Nephron progenitor cell (in vitro differentiated cells): ENCODE data around the gene STMN3.
"Not testable (repeated sequence)": the region's sequence is repeated elsewhere in the genome, so short reads cannot be mapped to it uniquely, and the experiment has no call there.

Experiments
- DNase-seq: peaks from one replicate; pipeline ENCODE4 v3.0.0; 2021
- H3K27ac Mint-ChIP-seq: 2 replicates; pipeline ENCODE4 v1.8.0; 2021; ENCODE audit warnings: mild to moderate bottlenecking, moderate library complexity, mixed read lengths
- H3K27me3 Mint-ChIP-seq: 2 replicates; pipeline ENCODE4 v1.8.0; 2021; ENCODE audit warnings: mild to moderate bottlenecking, low read depth, mixed read lengths; ENCODE audit not compliant: poor library complexity
- H3K36me3 Mint-ChIP-seq: 2 replicates; pipeline ENCODE4 v1.8.0; 2021; ENCODE audit warnings: low read depth, mixed read lengths
- H3K4me1 Mint-ChIP-seq: 2 replicates; pipeline ENCODE4 v1.8.0; 2021; ENCODE audit warnings: mixed read lengths
- H3K4me3 Mint-ChIP-seq: 2 replicates; pipeline ENCODE4 v1.8.0; 2021; ENCODE audit warnings: mild to moderate bottlenecking, moderate library complexity, mixed read lengths
- H3K9me3 Mint-ChIP-seq: 2 replicates; pipeline ENCODE4 v1.8.0; 2021; ENCODE audit warnings: mild to moderate bottlenecking, moderate library complexity, mixed read lengths
- TF ChIP-seq, protein P1 (sequence below): fragments of 200-600 bp; sonication (generic); IDR thresholded peaks from 2 replicates; pipeline ENCODE4 v1.5.0; 2021; ENCODE audit warnings: antibody characterized with exemption

The STMN3 gene

DNA sequence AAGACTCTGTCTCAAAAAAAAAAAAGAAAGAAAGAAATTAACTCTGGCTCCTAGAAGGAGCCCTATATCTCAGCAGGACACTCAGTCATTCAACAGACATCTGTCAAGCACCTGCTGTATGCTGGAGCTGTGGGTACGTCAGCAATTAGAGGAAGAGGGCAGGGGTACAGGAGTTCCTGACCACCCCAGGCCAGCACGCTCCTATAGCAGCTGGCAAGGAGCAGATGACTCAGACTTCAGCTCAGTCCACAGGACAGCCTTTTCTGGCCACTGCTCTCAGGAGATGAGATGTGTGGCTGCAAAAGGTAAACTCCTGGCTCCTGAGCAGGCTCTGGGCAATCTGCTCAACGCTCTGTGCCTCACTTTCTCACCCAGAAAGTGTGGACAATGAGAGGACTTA is 3.2 kb upstream of the STMN3 start:
- DNase-seq, result no peak
- Mint-ChIP-seq H3K4me3 (peak overlapping the region; percentile 65), H3K27me3 (peaks cover 10% of the 10 kb centered on the region), H3K36me3 (peaks cover 7% of the 10 kb centered on the region), H3K4me1 (peaks cover 43% of the 10 kb centered on the region), H3K9me3 (no peaks in the 10 kb centered on the region), H3K27ac (no peak overlapping the region)
- TF ChIP-seq, protein P1, sequence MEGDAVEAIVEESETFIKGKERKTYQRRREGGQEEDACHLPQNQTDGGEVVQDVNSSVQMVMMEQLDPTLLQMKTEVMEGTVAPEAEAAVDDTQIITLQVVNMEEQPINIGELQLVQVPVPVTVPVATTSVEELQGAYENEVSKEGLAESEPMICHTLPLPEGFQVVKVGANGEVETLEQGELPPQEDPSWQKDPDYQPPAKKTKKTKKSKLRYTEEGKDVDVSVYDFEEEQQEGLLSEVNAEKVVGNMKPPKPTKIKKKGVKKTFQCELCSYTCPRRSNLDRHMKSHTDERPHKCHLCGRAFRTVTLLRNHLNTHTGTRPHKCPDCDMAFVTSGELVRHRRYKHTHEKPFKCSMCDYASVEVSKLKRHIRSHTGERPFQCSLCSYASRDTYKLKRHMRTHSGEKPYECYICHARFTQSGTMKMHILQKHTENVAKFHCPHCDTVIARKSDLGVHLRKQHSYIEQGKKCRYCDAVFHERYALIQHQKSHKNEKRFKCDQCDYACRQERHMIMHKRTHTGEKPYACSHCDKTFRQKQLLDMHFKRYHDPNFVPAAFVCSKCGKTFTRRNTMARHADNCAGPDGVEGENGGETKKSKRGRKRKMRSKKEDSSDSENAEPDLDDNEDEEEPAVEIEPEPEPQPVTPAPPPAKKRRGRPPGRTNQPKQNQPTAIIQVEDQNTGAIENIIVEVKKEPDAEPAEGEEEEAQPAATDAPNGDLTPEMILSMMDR, result no peak

DNA sequence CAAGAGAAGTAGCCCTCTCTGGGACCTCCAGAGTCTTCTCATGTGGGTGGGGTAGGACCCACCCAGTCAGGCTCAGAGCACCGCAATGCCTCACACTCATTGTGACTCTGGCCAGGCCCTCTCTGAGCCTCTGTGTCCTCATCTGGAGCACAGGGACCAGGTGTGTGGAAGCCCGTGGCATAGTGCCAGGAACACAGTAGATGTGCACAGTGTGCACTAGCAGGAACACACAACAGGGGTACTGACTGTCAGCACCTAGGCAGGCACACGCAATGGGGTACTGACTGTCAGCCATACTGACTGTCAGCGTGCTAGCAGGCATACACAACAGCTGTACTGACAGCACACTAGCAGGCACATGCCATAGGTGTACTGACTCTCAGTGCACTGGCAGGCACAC is 2.0 kb upstream of the STMN3 start:
- H3K27ac Mint-ChIP-seq, result no peak overlapping the region
- TF ChIP-seq, protein P1, result no peak
- peaks cover 7% of the 10 kb centered on the region for H3K36me3 Mint-ChIP-seq
- no peaks in the 10 kb centered on the region for H3K9me3 Mint-ChIP-seq
- no peak overlapping the region for H3K4me3 Mint-ChIP-seq
- H3K27me3 Mint-ChIP-seq, result peaks cover 19% of the 10 kb centered on the region
- DNase-seq, result no peak
- H3K4me1 Mint-ChIP-seq, result peaks cover 44% of the 10 kb centered on the region

DNA sequence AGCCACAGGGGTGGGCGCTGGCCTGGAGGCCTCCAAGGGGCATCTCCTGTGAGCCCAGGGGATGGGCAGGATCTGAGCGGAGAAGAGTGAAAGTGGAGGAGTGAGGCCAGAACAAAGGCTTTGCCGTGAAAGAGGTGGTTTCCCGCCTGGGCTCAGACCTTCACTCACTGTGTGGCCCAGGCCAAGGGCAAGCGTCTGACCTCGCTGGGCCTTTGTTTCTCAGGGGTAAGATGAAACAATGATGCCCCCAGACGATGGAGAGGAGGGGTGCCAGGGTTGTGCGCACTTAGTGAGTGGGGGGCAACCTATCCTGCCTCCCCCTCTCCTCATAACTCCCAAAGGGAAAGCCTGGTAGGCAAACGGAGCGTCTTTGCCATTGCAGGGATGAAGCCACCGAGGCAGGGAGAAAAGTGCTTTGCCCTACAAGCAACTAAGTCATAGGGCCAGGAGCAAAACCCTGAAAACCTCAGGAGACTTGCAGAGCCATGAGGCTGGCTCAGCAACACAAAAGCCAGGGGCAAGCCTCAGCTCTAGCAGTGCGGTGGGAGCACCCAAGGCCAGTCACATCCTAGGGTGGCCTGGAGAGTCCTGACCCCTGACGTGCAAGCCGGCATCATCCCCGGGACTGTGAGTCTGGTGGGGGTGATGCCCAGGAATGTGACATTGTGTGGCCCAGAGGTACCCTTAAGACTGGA is 897 bp upstream of the STMN3 start:
- Mint-ChIP-seq H3K9me3 (no peaks in the 10 kb centered on the region), H3K4me3 (peak overlapping the region; percentile 70)

DNA sequence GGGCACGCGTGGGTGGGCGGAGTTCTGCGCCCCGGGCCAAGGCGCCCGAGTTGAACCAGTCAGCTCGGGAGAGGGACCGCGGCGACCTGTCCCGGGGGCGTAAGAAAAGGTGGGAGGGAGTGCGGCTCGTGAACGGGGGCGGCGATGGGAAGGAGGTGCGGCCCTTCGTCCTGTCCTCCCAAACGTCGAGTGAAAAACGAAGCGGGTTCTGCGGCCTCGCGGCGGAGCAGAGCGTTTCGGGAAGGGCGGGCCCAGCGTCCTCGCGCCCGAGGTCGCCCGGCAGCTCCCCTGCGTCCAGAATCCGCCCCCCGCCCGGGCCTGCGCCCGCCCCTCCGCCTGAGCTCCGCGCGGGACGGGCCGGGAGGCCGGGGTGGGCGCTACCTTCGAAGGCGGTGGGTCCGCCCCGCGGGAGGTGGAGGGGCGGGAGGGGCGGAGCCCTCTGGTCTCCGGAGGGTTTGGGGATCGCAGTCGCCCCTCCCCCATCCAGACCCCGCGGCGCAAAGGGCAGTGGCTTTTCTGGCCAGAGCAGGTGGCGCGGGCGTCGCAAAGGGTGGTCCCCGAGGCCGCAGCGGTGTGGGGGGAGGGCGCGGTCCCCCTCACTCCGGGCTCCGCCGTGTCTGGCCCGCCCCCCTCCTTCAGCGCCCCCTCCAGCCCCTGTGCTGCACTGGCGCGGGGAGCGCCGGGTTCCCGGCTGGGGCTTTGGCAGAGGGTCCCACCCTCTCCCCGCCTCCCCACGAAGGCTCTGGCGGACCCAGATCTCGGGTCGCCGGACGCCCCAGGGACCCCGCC is 838 bp downstream of the STMN3 start:
- H3K27ac Mint-ChIP-seq, result no peak overlapping the region
- peak overlapping the region; percentile 83 for H3K4me3 Mint-ChIP-seq
- H3K27me3 Mint-ChIP-seq, result peaks cover 30% of the 10 kb centered on the region
- TF ChIP-seq, protein P1, result no peak
- DNase-seq, result peak; percentile 73
- H3K4me1 Mint-ChIP-seq, result peaks cover 23% of the 10 kb centered on the region
- H3K9me3 Mint-ChIP-seq, result no peaks in the 10 kb centered on the region
- no peaks in the 10 kb centered on the region for H3K36me3 Mint-ChIP-seq

More for the DNA sequence above, 897 bp upstream of the STMN3 start:
- DNase-seq, result no peak
- Mint-ChIP-seq H3K36me3 (no peaks in the 10 kb centered on the region), H3K27me3 (peaks cover 21% of the 10 kb centered on the region), H3K4me1 (peaks cover 35% of the 10 kb centered on the region), H3K27ac (no peak overlapping the region)
- TF ChIP-seq, protein P1, result no peak

DNA sequence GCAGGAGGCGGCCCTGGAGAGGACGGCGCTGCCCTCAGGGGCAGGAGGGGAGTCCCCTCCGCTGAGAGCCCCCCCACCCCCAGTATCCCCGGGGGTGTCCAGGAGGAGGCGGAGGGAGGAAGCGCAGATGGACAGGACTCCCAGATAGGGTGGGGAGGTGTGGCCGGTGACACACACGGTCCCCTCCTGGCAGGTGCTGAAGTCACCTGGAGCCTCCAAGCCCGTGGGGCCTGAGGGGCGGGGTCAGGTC is 1.4 kb downstream of the STMN3 start:
- no peaks in the 10 kb centered on the region for H3K36me3 Mint-ChIP-seq
- no peak for DNase-seq
- H3K4me3 Mint-ChIP-seq, result peak overlapping the region; percentile 83
- no peaks in the 10 kb centered on the region for H3K9me3 Mint-ChIP-seq
- TF ChIP-seq, protein P1, result no peak
- peaks cover 33% of the 10 kb centered on the region for H3K27me3 Mint-ChIP-seq
- H3K27ac Mint-ChIP-seq, result no peak overlapping the region
- peaks cover 18% of the 10 kb centered on the region for H3K4me1 Mint-ChIP-seq

DNA sequence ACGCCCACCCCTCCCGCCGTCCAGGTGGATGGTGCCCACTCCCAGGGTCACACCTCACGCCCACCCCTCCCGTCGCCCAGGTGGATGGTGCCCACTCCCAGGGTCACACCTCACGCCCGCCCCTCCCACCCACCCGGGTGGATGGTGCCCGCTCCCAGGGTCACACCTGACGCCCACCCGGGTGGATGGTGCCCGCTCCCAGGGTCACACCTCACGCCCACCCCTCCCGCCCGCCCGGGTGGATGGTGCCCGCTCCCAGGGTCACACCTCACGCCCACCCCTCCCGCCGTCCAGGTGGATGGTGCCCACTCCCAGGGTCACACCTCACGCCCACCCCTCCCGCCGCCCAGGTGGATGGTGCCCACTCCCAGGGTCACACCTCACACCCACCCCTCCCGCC is 2.7 kb downstream of the STMN3 start:
- Mint-ChIP-seq H3K27me3 (peaks cover 40% of the 10 kb centered on the region), H3K4me1 (peaks cover 18% of the 10 kb centered on the region)
- H3K4me3 Mint-ChIP-seq, H3K36me3 Mint-ChIP-seq, H3K9me3 Mint-ChIP-seq, H3K27ac Mint-ChIP-seq, DNase-seq: not testable (repeated sequence)
